HEK293 (cell line): ENCODE measurements around the gene HNRNPCL4.
"Not testable (repeated sequence)": the region's sequence is repeated elsewhere in the genome, so short reads cannot be mapped to it uniquely, and the experiment has no call there.

Source experiments
- BCL11B ChIP-seq: fragments of 450-650 bp; formaldehyde crosslinking; IDR thresholded peaks from 2 replicates; pipeline ENCODE4 v1.5.1; 2016; ENCODE audit warnings: low read depth, missing biosample characterization, missing genetic modification characterization
- CTCF ChIP-seq: fragments of 450-650 bp; formaldehyde crosslinking; IDR thresholded peaks from 2 replicates; pipeline ENCODE4 v1.5.1; 2016; ENCODE audit warnings: missing biosample characterization, missing genetic modification characterization
- ELK4 ChIP-seq: IDR thresholded peaks from 2 replicates; pipeline ENCODE4 v1.6.1; 2011; ENCODE audit warnings: mild to moderate bottlenecking, low read depth, low read length, borderline replicate concordance
- FEZF1 ChIP-seq: fragments of 450-650 bp; formaldehyde crosslinking; IDR thresholded peaks from 2 replicates; pipeline ENCODE4 v1.5.1; 2016; ENCODE audit warnings: missing biosample characterization, missing genetic modification characterization
- KLF10 ChIP-seq: fragments of 450-650 bp; IDR thresholded peaks from 2 replicates; pipeline ENCODE4 v1.5.1; 2018; ENCODE audit warnings: missing biosample characterization, mild to moderate bottlenecking, missing genetic modification characterization
- ZBTB1 ChIP-seq: fragments of 450-650 bp; formaldehyde crosslinking; IDR thresholded peaks from 2 replicates; pipeline ENCODE4 v1.5.1; 2016; ENCODE audit warnings: missing biosample characterization, missing genetic modification characterization
- ZNF140 ChIP-seq: fragments of 450-650 bp; formaldehyde crosslinking; IDR thresholded peaks from 2 replicates; pipeline ENCODE4 v1.5.1; 2016; ENCODE audit warnings: missing biosample characterization, missing genetic modification characterization
- ZNF211 ChIP-seq: fragments of 450-650 bp; formaldehyde crosslinking; IDR thresholded peaks from 2 replicates; pipeline ENCODE4 v1.5.1; 2016; ENCODE audit warnings: low read depth, missing biosample characterization, missing genetic modification characterization
- ZNF23 ChIP-seq: fragments of 450-650 bp; formaldehyde crosslinking; IDR thresholded peaks from 2 replicates; pipeline ENCODE4 v1.5.1; 2016; ENCODE audit warnings: missing biosample characterization, missing genetic modification characterization, borderline replicate concordance
- ZNF24 ChIP-seq: fragments of 450-650 bp; formaldehyde crosslinking; IDR thresholded peaks from 2 replicates; pipeline ENCODE4 v1.5.1; 2016; ENCODE audit warnings: missing biosample characterization, missing genetic modification characterization
- ZNF433 ChIP-seq: fragments of 450-650 bp; formaldehyde crosslinking; IDR thresholded peaks from 2 replicates; pipeline ENCODE4 v1.5.1; 2016; ENCODE audit warnings: missing biosample characterization, missing genetic modification characterization, low read depth
- TF ChIP-seq, protein P1 (sequence below): fragments of 450-650 bp; formaldehyde crosslinking; IDR thresholded peaks from 2 replicates; pipeline ENCODE4 v1.5.1; 2016; ENCODE audit warnings: missing biosample characterization, missing genetic modification characterization, low read depth
- TF ChIP-seq, protein P2 (sequence below): fragments of 450-650 bp; formaldehyde crosslinking; optimal IDR thresholded peaks from 2 replicates; pipeline ENCODE3; 2016; ENCODE audit warnings: missing biosample characterization, mild to moderate bottlenecking, missing genetic modification characterization

DNA sequence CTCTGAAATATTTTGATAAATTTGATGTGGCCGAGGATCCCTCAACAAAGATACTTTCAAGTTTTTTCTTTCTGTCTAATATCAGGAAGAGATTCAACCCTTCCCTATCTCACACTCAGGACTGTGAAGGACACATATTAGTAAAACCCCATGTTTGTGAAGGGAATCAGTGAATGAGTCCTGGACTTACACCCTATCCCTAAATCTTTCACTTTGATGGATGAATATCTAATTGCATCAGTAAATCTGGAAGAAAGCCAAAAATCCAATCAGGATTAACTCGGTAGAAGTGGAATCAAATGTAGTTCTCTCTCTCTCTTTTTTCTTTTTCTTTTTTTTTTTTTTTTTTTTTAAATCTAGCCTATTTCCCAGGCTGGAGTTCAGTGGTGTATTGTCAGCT is 6.1 kb upstream of the HNRNPCL4 start, which contains the start of gene PRAMEF9:
- not testable (repeated sequence) for TF ChIP-seq KLF10 (tag by site-specific recombination); FEZF1; ZBTB1; ZNF23 (tag by site-specific recombination); BCL11B (tag by site-specific recombination); ZNF433 (tag by site-specific recombination); CTCF (tag by site-specific recombination); ELK4; ZNF140 (tag by site-specific recombination); ZNF24 (tag by site-specific recombination); ZNF211 (tag by site-specific recombination)
- TF ChIP-seq, protein P1, sequence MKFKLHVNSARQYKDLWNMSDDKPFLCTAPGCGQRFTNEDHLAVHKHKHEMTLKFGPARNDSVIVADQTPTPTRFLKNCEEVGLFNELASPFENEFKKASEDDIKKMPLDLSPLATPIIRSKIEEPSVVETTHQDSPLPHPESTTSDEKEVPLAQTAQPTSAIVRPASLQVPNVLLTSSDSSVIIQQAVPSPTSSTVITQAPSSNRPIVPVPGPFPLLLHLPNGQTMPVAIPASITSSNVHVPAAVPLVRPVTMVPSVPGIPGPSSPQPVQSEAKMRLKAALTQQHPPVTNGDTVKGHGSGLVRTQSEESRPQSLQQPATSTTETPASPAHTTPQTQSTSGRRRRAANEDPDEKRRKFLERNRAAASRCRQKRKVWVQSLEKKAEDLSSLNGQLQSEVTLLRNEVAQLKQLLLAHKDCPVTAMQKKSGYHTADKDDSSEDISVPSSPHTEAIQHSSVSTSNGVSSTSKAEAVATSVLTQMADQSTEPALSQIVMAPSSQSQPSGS, result not testable (repeated sequence)
- TF ChIP-seq, protein P2, sequence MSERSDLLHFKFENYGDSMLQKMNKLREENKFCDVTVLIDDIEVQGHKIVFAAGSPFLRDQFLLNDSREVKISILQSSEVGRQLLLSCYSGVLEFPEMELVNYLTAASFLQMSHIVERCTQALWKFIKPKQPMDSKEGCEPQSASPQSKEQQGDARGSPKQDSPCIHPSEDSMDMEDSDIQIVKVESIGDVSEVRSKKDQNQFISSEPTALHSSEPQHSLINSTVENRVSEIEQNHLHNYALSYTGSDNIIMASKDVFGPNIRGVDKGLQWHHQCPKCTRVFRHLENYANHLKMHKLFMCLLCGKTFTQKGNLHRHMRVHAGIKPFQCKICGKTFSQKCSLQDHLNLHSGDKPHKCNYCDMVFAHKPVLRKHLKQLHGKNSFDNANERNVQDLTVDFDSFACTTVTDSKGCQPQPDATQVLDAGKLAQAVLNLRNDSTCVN (tag by site-specific recombination), result not testable (repeated sequence)
